ENCODE results near the gene TRIM9. TPM values are rescaled to one million over a fixed set of nuclear protein-coding genes. Genes with fewer than 3 reads are reported as not detected.

Gene TRIM9
- total and polyA plus RNA-seq, 2 of the 4 experiments (the other 2 are of a cell fraction) = under 0.01 to 0.09 TPM

DNA sequence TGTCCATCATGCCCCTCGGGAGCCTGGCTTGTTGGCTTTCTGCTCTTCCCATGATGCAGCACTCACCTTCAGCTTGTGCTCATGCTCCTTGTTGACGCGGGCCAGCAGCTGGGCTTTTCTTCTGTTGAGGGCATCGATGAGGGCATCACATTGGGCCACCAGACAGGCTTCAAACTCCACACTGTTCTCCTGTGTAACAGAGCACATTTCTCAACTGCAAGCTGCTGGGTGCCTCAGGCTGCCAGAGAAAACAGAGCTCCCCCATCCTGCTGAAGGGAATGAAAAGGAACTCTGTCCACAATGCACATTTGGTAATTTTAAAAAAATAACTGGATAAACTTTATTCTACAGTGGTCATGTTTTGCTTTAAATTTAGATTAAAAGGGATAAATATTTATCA is 72.1 kb downstream of the TRIM9 start:
- no TSS peak for BruUV-seq (replicated peaks)
- H2BK120ac ChIP-seq (ENCODE audit: low read depth, low read length) = no peak overlapping the region
- no peaks in the 10 kb centered on the region for H4K20me1 ChIP-seq (ENCODE audit: insufficient read depth, low read length)
- no peaks in the 10 kb centered on the region for H3K36me3 ChIP-seq (ENCODE audit: control insufficient read depth, insufficient read depth, low read length)
- in situ Hi-C loops (cut with MboI; ENCODE audit: low sequenced_read_pairs) (no loop called here), dilution Hi-C loops (cut with HindIII; ENCODE audit: low sequenced_read_pairs, unreplicated experiment) (no loop called here), intact Hi-C loops (cut with micrococcal nuclease) (no loop called here)
- no peak overlapping the region for H3K18ac ChIP-seq (ENCODE audit: low read depth, low read length)
- H2AK5ac ChIP-seq (ENCODE audit: low read depth, low read length) = no peak overlapping the region
- WGBS, 2 experiments (ENCODE audit: extremely low coverage in 2 of 2, insufficient read length in 1 of 2) = 79% methylated on average over 3 of the region's 4 CpGs; no CpG with 5 or more reads in 1 of the 2 experiments
- H3K9ac ChIP-seq (ENCODE audit: low read depth, low read length) = no peak overlapping the region
- no peak overlapping the region for H3K4me3 ChIP-seq (ENCODE audit: insufficient read depth, low read depth, low read length)
- H3K9me3 ChIP-seq (ENCODE audit: control insufficient read depth, insufficient read depth, low read length) = no peaks in the 10 kb centered on the region
- ChIA-PET POLR2A (ENCODE audit: unreplicated experiment) (no interaction called here), CTCF (interaction anchor here (1.1 kb wide), 1 partner anchor 9 kb away, joined by 3 read pairs; no protein-coding TSS in a partner anchor)
- H2AK9ac ChIP-seq (replicated peaks; ENCODE audit: low read depth, low read length, poor library complexity) = no peak overlapping the region
- H2BK5ac ChIP-seq (ENCODE audit: low read depth, low read length, poor library complexity, severe bottlenecking) = no peak overlapping the region
- no peak for ATAC-seq (ENCODE audit: low read depth)
- no peak overlapping the region for H3K27ac ChIP-seq (ENCODE audit: insufficient read depth, low read length)
- DNase-seq = no peak
- no peak overlapping the region for H3K4me2 ChIP-seq (ENCODE audit: low read depth, low read length)
- TF ChIP-seq MXI1 (IDR thresholded peaks at IDR 0.05; ENCODE audit: borderline replicate concordance, low read depth, low read length) = no peak
- TF ChIP-seq, protein P1, sequence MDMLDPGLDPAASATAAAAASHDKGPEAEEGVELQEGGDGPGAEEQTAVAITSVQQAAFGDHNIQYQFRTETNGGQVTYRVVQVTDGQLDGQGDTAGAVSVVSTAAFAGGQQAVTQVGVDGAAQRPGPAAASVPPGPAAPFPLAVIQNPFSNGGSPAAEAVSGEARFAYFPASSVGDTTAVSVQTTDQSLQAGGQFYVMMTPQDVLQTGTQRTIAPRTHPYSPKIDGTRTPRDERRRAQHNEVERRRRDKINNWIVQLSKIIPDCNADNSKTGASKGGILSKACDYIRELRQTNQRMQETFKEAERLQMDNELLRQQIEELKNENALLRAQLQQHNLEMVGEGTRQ (IDR thresholded peaks at IDR 0.05; ENCODE audit: low read depth, low read length) = no peak
- TF ChIP-seq, protein P2, sequence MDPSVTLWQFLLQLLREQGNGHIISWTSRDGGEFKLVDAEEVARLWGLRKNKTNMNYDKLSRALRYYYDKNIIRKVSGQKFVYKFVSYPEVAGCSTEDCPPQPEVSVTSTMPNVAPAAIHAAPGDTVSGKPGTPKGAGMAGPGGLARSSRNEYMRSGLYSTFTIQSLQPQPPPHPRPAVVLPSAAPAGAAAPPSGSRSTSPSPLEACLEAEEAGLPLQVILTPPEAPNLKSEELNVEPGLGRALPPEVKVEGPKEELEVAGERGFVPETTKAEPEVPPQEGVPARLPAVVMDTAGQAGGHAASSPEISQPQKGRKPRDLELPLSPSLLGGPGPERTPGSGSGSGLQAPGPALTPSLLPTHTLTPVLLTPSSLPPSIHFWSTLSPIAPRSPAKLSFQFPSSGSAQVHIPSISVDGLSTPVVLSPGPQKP (IDR thresholded peaks at IDR 0.05; ENCODE audit: borderline replicate concordance, low read depth, low read length) = no peak
- TF ChIP-seq CEBPB (IDR thresholded peaks at IDR 0.05; ENCODE audit: low read depth, low read length) = no peak
- no peak for TF ChIP-seq BHLHE40 (IDR thresholded peaks at IDR 0.05; ENCODE audit: low read depth, low read length)
- no peak for TF ChIP-seq MAZ (IDR thresholded peaks at IDR 0.05; ENCODE audit: borderline replicate concordance, low read depth, low read length)
- TF ChIP-seq RCOR1 (IDR thresholded peaks at IDR 0.05; ENCODE audit: insufficient replicate concordance, low read length) = no peak
- no peak for TF ChIP-seq POLR2A (IDR thresholded peaks at IDR 0.05; ENCODE audit: low read depth, low read length)
- TF ChIP-seq NFE2L2 (IDR thresholded peaks at IDR 0.05; ENCODE audit: low read depth, low read length) = no peak
- TF ChIP-seq, protein P3, sequence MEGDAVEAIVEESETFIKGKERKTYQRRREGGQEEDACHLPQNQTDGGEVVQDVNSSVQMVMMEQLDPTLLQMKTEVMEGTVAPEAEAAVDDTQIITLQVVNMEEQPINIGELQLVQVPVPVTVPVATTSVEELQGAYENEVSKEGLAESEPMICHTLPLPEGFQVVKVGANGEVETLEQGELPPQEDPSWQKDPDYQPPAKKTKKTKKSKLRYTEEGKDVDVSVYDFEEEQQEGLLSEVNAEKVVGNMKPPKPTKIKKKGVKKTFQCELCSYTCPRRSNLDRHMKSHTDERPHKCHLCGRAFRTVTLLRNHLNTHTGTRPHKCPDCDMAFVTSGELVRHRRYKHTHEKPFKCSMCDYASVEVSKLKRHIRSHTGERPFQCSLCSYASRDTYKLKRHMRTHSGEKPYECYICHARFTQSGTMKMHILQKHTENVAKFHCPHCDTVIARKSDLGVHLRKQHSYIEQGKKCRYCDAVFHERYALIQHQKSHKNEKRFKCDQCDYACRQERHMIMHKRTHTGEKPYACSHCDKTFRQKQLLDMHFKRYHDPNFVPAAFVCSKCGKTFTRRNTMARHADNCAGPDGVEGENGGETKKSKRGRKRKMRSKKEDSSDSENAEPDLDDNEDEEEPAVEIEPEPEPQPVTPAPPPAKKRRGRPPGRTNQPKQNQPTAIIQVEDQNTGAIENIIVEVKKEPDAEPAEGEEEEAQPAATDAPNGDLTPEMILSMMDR (conservative IDR thresholded peaks at IDR 0.05; ENCODE audit: low read depth, low read length) = no peak
- no peak for TF ChIP-seq MAFK (IDR thresholded peaks at IDR 0.05; ENCODE audit: low read depth, low read length)
- TF ChIP-seq RFX5 (IDR thresholded peaks at IDR 0.05; ENCODE audit: low read depth, low read length) = no peak
- no peak for TF ChIP-seq CHD1 (IDR thresholded peaks at IDR 0.05; ENCODE audit: low read depth, low read length)
- TF ChIP-seq SMC3 (IDR thresholded peaks at IDR 0.05; ENCODE audit: low read depth, low read length) = no peak
- TF ChIP-seq FOS (IDR thresholded peaks at IDR 0.05; ENCODE audit: low read depth, low read length) = no peak
- no peak for TF ChIP-seq RAD21 (IDR thresholded peaks at IDR 0.05; ENCODE audit: low read length)
- H4K91ac ChIP-seq (ENCODE audit: insufficient read depth, low read depth, low read length) = no peak overlapping the region
- 0 out of 2 replicates have a peak, but pooled peaks cover 1% of the 10 kb centered on the region for H3K4me1 ChIP-seq (ENCODE audit: control insufficient read depth, insufficient read depth, low read length)
- H3K23ac ChIP-seq (ENCODE audit: low read depth, low read length) = no peak overlapping the region
- H4K5ac ChIP-seq (ENCODE audit: low read depth, low read length) = no peak overlapping the region
- H3K56ac ChIP-seq (ENCODE audit: extremely low read depth, insufficient read depth, low read length) = no peak overlapping the region
- no peaks in the 10 kb centered on the region for H3K79me1 ChIP-seq (ENCODE audit: low read depth in 1 of 2, low read length in 2 of 2)
- H3K9me1 ChIP-seq (ENCODE audit: insufficient read depth, low read length) = no peaks in the 10 kb centered on the region
- peaks cover 21% of the 10 kb centered on the region for H3K27me3 ChIP-seq (ENCODE audit: control insufficient read depth, insufficient read depth, low read length)
- H3K14ac ChIP-seq (replicated peaks; ENCODE audit: low read depth, low read length) = no peak overlapping the region
- no peak overlapping the region for H4K8ac ChIP-seq (ENCODE audit: low read depth in 2 of 2, low read length in 2 of 2)
- no peak overlapping the region for H2AFZ ChIP-seq (replicated peaks; ENCODE audit: low read length, poor library complexity)
- H3K4ac ChIP-seq (ENCODE audit: low read depth, low read length) = no peak overlapping the region
- H2BK15ac ChIP-seq (ENCODE audit: low read depth, low read length) = no peak overlapping the region
- H2BK20ac ChIP-seq (ENCODE audit: low read depth, low read length) = no peak overlapping the region

All from IMR-90 (cell line).